Measurements from ENCODE around the gene MAGI2. TPM values are rescaled to one million over a fixed set of nuclear protein-coding genes. Genes with fewer than 3 reads are reported as not detected.

Gene MAGI2
- total RNA-seq, 1 experiment from 2014 or later = 0.34 TPM

DNA sequence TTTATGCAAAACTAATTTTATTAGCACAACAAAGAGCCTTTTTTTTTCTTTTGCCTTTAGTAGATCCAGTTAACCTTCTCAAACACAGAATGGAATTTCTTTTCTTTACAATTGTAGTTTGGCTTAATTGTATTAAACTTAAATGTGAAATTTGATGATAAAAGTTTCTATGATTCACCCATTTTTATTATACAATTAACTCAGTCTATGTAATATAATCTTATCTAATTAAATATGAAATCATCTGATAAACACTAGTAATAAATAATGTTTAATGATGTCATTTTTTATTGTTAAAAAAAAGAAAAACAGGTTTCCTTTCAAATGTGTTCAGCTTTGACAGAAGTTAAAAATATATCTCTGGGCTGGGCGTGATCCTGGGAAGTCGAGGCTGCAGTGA lies 1095.8 kb downstream of the MAGI2 start:
- intact Hi-C loops (cut with micrococcal nuclease; ENCODE audit: unreplicated experiment) = no loop called here
- Histone ChIP-seq H3K27me3 (replicated peaks; ENCODE audit: insufficient read depth, low read depth, low read length, poor library complexity) (peaks cover 21% of the 10 kb centered on the region), H3K9me3 (ENCODE audit: low read depth, low read length, poor library complexity, severe bottlenecking) (no peaks in the 10 kb centered on the region), H3K27ac (ENCODE audit: low read depth, low read length, poor library complexity, severe bottlenecking) (no peak overlapping the region), H3K4me3 (ENCODE audit: low read depth, low read length, poor library complexity, severe bottlenecking) (no peak overlapping the region), H3K4me1 (ENCODE audit: insufficient read depth, low read length, poor library complexity, severe bottlenecking) (no peaks in the 10 kb centered on the region), H3K36me3 (ENCODE audit: insufficient read depth, low read length, poor library complexity, severe bottlenecking) (no peaks in the 10 kb centered on the region)
- no peak for TF ChIP-seq EZH2 (IDR thresholded peaks at IDR 0.05; ENCODE audit: borderline replicate concordance, low read depth, low read length, poor library complexity, severe bottlenecking)
- TF ChIP-seq, protein P1, sequence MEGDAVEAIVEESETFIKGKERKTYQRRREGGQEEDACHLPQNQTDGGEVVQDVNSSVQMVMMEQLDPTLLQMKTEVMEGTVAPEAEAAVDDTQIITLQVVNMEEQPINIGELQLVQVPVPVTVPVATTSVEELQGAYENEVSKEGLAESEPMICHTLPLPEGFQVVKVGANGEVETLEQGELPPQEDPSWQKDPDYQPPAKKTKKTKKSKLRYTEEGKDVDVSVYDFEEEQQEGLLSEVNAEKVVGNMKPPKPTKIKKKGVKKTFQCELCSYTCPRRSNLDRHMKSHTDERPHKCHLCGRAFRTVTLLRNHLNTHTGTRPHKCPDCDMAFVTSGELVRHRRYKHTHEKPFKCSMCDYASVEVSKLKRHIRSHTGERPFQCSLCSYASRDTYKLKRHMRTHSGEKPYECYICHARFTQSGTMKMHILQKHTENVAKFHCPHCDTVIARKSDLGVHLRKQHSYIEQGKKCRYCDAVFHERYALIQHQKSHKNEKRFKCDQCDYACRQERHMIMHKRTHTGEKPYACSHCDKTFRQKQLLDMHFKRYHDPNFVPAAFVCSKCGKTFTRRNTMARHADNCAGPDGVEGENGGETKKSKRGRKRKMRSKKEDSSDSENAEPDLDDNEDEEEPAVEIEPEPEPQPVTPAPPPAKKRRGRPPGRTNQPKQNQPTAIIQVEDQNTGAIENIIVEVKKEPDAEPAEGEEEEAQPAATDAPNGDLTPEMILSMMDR (conservative IDR thresholded peaks at IDR 0.05; ENCODE audit: low read depth, low read length) = no peak
- BruUV-seq (replicated peaks) = no TSS peak
- CTCF ChIA-PET = no interaction called here
- POLR2A ChIA-PET (ENCODE audit: low non-redundant PET) = no interaction called here
- DNase-seq (ENCODE audit: low spot score) = no peak

DNA sequence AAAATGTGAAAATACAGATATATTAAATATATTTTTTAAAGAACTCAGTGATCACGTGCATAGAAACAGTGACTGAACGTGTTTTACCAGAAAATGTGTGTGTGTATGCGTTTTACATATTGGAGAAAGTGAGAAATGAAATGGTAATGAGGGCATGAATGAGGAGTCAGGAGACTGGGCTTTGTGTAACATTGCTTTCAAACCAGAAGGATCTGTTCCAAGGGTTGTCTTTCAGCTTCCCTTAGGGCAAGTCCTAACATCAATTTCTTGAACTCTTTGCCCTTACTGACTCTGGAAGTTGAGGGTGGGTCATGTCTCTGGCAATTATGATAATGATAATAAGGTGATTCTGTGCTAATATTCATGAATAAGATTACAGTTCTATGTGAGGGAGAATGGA lies 1097.6 kb downstream of the MAGI2 start:
- no peaks in the 10 kb centered on the region for H3K9me3 ChIP-seq (ENCODE audit: low read depth, low read length, poor library complexity, severe bottlenecking)
- CTCF ChIA-PET = no interaction called here
- no TSS peak for BruUV-seq (replicated peaks)
- POLR2A ChIA-PET (ENCODE audit: low non-redundant PET) = no interaction called here
- H3K27me3 ChIP-seq (replicated peaks; ENCODE audit: insufficient read depth, low read depth, low read length, poor library complexity) = peaks cover 29% of the 10 kb centered on the region
- intact Hi-C loops (cut with micrococcal nuclease; ENCODE audit: unreplicated experiment) = no loop called here
- no peak overlapping the region for H3K4me3 ChIP-seq (ENCODE audit: low read depth, low read length, poor library complexity, severe bottlenecking)
- no peak overlapping the region for H3K27ac ChIP-seq (ENCODE audit: low read depth, low read length, poor library complexity, severe bottlenecking)
- DNase-seq (ENCODE audit: low spot score) = no peak
- TF ChIP-seq, protein P1 (conservative IDR thresholded peaks at IDR 0.05; ENCODE audit: low read depth, low read length) = no peak
- no peak for TF ChIP-seq EZH2 (IDR thresholded peaks at IDR 0.05; ENCODE audit: borderline replicate concordance, low read depth, low read length, poor library complexity, severe bottlenecking)
- H3K36me3 ChIP-seq (ENCODE audit: insufficient read depth, low read length, poor library complexity, severe bottlenecking) = no peaks in the 10 kb centered on the region
- H3K4me1 ChIP-seq (ENCODE audit: insufficient read depth, low read length, poor library complexity, severe bottlenecking) = no peaks in the 10 kb centered on the region

DNA sequence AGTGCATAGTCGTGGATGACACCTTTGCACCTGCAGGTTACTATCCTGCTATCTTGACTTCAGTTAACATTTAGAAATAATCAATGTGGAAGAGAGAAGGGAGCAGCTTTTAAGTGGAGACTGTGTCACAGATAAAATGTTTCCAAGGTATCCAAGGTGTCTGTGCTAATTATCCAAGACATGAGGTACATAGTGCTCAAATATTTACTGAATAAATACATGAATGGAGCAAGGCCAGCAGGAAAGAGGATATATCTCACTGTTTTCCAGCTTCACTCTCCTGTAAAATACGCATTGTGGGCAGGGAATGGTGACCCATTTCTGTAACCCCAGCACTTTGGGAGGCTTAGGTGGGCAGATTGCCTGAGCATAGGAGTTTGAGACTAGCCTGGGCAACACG lies 1102.5 kb downstream of the MAGI2 start:
- DNase-seq (ENCODE audit: low spot score) = no peak
- CTCF ChIA-PET = no interaction called here
- intact Hi-C loops (cut with micrococcal nuclease; ENCODE audit: unreplicated experiment) = no loop called here
- H3K4me3 ChIP-seq (ENCODE audit: low read depth, low read length, poor library complexity, severe bottlenecking) = no peak overlapping the region
- no peaks in the 10 kb centered on the region for H3K4me1 ChIP-seq (ENCODE audit: insufficient read depth, low read length, poor library complexity, severe bottlenecking)
- BruUV-seq (replicated peaks) = no TSS peak
- TF ChIP-seq, protein P1 (conservative IDR thresholded peaks at IDR 0.05; ENCODE audit: low read depth, low read length) = no peak
- TF ChIP-seq EZH2 (IDR thresholded peaks at IDR 0.05; ENCODE audit: borderline replicate concordance, low read depth, low read length, poor library complexity, severe bottlenecking) = no peak
- H3K9me3 ChIP-seq (ENCODE audit: low read depth, low read length, poor library complexity, severe bottlenecking) = no peaks in the 10 kb centered on the region
- no peaks in the 10 kb centered on the region for H3K36me3 ChIP-seq (ENCODE audit: insufficient read depth, low read length, poor library complexity, severe bottlenecking)
- no peak overlapping the region for H3K27ac ChIP-seq (ENCODE audit: low read depth, low read length, poor library complexity, severe bottlenecking)
- H3K27me3 ChIP-seq (replicated peaks; ENCODE audit: insufficient read depth, low read depth, low read length, poor library complexity) = peaks cover 40% of the 10 kb centered on the region
- POLR2A ChIA-PET (ENCODE audit: low non-redundant PET) = no interaction called here

All from A673 (cell line).